ENCODE measurements around the gene USP7.

DNA sequence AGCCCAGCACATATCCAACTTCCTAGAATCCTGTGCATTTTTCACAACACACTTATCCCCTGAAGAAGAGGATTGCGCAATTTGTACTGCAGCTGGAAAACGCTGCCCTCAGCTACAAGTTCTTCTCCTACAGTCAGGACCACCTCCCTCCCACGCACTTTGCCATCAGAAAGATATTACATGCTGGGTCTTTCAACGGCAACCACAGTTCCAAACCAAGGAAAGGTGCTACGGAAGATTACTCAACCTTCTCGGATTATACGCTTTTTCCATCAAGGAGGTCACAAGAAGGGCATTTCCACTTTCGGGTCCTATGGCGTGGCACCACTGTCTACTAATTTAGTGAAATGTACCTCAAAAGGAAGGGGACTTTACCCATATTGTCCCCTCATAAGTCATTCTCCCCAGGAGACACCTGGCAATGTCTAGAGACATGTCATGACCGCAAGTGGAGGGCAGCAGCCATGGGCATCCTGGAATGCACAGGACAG lies 35.2 kb downstream of the USP7 start:
- TF ChIP-seq GABPA (IDR thresholded peaks at IDR 0.05; ENCODE audit: low read depth): no peak
- TF ChIP-seq, protein P1, sequence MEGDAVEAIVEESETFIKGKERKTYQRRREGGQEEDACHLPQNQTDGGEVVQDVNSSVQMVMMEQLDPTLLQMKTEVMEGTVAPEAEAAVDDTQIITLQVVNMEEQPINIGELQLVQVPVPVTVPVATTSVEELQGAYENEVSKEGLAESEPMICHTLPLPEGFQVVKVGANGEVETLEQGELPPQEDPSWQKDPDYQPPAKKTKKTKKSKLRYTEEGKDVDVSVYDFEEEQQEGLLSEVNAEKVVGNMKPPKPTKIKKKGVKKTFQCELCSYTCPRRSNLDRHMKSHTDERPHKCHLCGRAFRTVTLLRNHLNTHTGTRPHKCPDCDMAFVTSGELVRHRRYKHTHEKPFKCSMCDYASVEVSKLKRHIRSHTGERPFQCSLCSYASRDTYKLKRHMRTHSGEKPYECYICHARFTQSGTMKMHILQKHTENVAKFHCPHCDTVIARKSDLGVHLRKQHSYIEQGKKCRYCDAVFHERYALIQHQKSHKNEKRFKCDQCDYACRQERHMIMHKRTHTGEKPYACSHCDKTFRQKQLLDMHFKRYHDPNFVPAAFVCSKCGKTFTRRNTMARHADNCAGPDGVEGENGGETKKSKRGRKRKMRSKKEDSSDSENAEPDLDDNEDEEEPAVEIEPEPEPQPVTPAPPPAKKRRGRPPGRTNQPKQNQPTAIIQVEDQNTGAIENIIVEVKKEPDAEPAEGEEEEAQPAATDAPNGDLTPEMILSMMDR (IDR thresholded peaks at IDR 0.05; ENCODE audit: insufficient read depth, low read length): no peak
- TF ChIP-seq SPI1 (IDR thresholded peaks at IDR 0.05; ENCODE audit: borderline replicate concordance, low read depth): no peak

Data from HL-60 (cell line).